ENCODE data around the gene GFRA1. TPM values are rescaled to one million over a fixed set of nuclear protein-coding genes. Genes with fewer than 3 reads are reported as not detected.

GFRA1 gene
- total RNA-seq, 2 experiments from 2014 or later = not detected

- Histone ChIP-seq H3K4me1 (ENCODE audit: insufficient read depth, low read length) (no peaks in the 10 kb centered on the region), H3K9me3 (ENCODE audit: control insufficient read depth in 1 of 2, insufficient read depth in 1 of 2, low read length in 2 of 2) (peaks cover 0 to 13% of the 10 kb centered on the region in 2 experiments), H3K36me3 (ENCODE audit: insufficient read depth, low read length) (no peaks in the 10 kb centered on the region), H3K27ac (ENCODE audit: low read depth in 1 of 2, low read length in 2 of 2) (no peak overlapping the region), H3K4me3 (ENCODE audit: low read length) (no peak overlapping the region), H3K27me3 (ENCODE audit: control insufficient read depth in 1 of 2, insufficient read depth in 2 of 2, low read length in 2 of 2) (no peaks in the 10 kb centered on the region)
- Mint-ChIP-seq H3K4me3 (no peak overlapping the region), H3K36me3 (ENCODE audit: low read depth) (no peaks in the 10 kb centered on the region), H3K4me1 (ENCODE audit: low read depth) (no peaks in the 10 kb centered on the region), H3K9me3 (no peaks in the 10 kb centered on the region), H3K27me3 (peaks cover 3% of the 10 kb centered on the region), H3K27ac (no peak overlapping the region)
- no peak for TF ChIP-seq CTCF (IDR thresholded peaks at IDR 0.05)
- no peak for DNase-seq
- POLR2A ChIA-PET = no interaction called here
- intact Hi-C loops (cut with DNase I, micrococcal nuclease) = no loop called here
- CTCF ChIA-PET = no interaction called here
- ATAC-seq (ENCODE audit: poor library complexity) = no peak
Measured at GRCh38 chr10:116044801-116045248, 228.2 kb downstream of the GFRA1 start.

GRCh38 chr10:116043861-116044260, 229.1 kb downstream of the GFRA1 start:
- no peak overlapping the region for H3K4me3 ChIP-seq (ENCODE audit: low read length)
- H3K27ac Mint-ChIP-seq = no peak overlapping the region

GRCh38 chr10:116043304-116043703, 229.7 kb downstream of the GFRA1 start:
- ATAC-seq (ENCODE audit: poor library complexity) (no peak), DNase-seq (no peak)
- no peaks in the 10 kb centered on the region for H3K9me3 Mint-ChIP-seq
- no peaks in the 10 kb centered on the region for H3K36me3 ChIP-seq (ENCODE audit: insufficient read depth, low read length)
- no peaks in the 10 kb centered on the region for H3K36me3 Mint-ChIP-seq (ENCODE audit: low read depth)
- no peak overlapping the region for H3K27ac Mint-ChIP-seq
- peaks cover 0 to 11% of the 10 kb centered on the region in 2 experiments for H3K9me3 ChIP-seq (ENCODE audit: control insufficient read depth in 1 of 2, insufficient read depth in 1 of 2, low read length in 2 of 2)
- peaks cover 3% of the 10 kb centered on the region for H3K27me3 Mint-ChIP-seq
- no peak for TF ChIP-seq CTCF (IDR thresholded peaks at IDR 0.05)
- no peaks in the 10 kb centered on the region for H3K4me1 Mint-ChIP-seq (ENCODE audit: low read depth)
- H3K4me3 Mint-ChIP-seq = no peak overlapping the region
- intact Hi-C loops (cut with DNase I, micrococcal nuclease) = no loop called here
- no peaks in the 10 kb centered on the region for H3K4me1 ChIP-seq (ENCODE audit: insufficient read depth, low read length)
- H3K4me3 ChIP-seq (ENCODE audit: low read length) = no peak overlapping the region
- ChIA-PET POLR2A (no interaction called here), CTCF (no interaction called here)
- no peak overlapping the region for H3K27ac ChIP-seq (ENCODE audit: low read depth in 1 of 2, low read length in 2 of 2)
- no peaks in the 10 kb centered on the region for H3K27me3 ChIP-seq (ENCODE audit: control insufficient read depth in 1 of 2, insufficient read depth in 2 of 2, low read length in 2 of 2)

More at GRCh38 chr10:116043861-116044260, 229.1 kb downstream of the GFRA1 start:
- no peak for TF ChIP-seq CTCF (IDR thresholded peaks at IDR 0.05)
- Mint-ChIP-seq H3K36me3 (ENCODE audit: low read depth) (no peaks in the 10 kb centered on the region), H3K9me3 (no peaks in the 10 kb centered on the region), H3K4me1 (ENCODE audit: low read depth) (no peaks in the 10 kb centered on the region), H3K27me3 (peaks cover 3% of the 10 kb centered on the region), H3K4me3 (no peak overlapping the region)
- no peaks in the 10 kb centered on the region for H3K36me3 ChIP-seq (ENCODE audit: insufficient read depth, low read length)
- ChIA-PET POLR2A (no interaction called here), CTCF (no interaction called here)
- intact Hi-C loops (cut with DNase I, micrococcal nuclease) = no loop called here
- H3K27ac ChIP-seq (ENCODE audit: low read depth in 1 of 2, low read length in 2 of 2) = no peak overlapping the region
- DNase-seq = no peak
- H3K27me3 ChIP-seq (ENCODE audit: control insufficient read depth in 1 of 2, insufficient read depth in 2 of 2, low read length in 2 of 2) = no peaks in the 10 kb centered on the region
- no peak for ATAC-seq (ENCODE audit: poor library complexity)
- peaks cover 0 to 11% of the 10 kb centered on the region in 2 experiments for H3K9me3 ChIP-seq (ENCODE audit: control insufficient read depth in 1 of 2, insufficient read depth in 1 of 2, low read length in 2 of 2)
- no peaks in the 10 kb centered on the region for H3K4me1 ChIP-seq (ENCODE audit: insufficient read depth, low read length)
